Gastrocnemius medialis (tissue), 4 donors: ENCODE data around the gene UBQLN4. TPM values are rescaled to one million over a fixed set of nuclear protein-coding genes. Genes with fewer than 3 reads are reported as not detected.
A peak's percentile ranks its signal among the peaks of the same experiment; 100 is the strongest.

Experiments
- ATAC-seq, 2 donors: fragments of 150-250 bp; one replicate each; pipeline ENCODE4 v1.9.1; 2016
- DNase-seq, 2 donors: peaks; one replicate each; pipeline ENCODE4 v3.0.0-alpha.2; 2019
- H3K27ac ChIP-seq, 4 donors: fragments of 200-600 bp; sonication (generic); 1 replicate in 1 of 4; 2 replicates in 3 of 4; pipeline ENCODE4 v1.5.1; 2016 to 2018; ENCODE audit warnings: mild to moderate bottlenecking in 2 of 4, moderate library complexity in 1 of 4
- H3K27me3 ChIP-seq, 3 donors: fragments of 200-600 bp; sonication (generic) in 2 of 3; 1 replicate in 1 of 3; 2 replicates in 2 of 3; pipeline versions ENCODE4 v1.5.1 to v1.6.0; 2016 to 2019; ENCODE audit warnings: mild to moderate bottlenecking in 1 of 3, moderate library complexity in 1 of 3
- H3K36me3 ChIP-seq, 2 donors: fragments of 200-600 bp; sonication (generic) in 1 of 2; one replicate each; pipeline ENCODE4 v1.5.1; 2017 to 2018
- H3K4me1 ChIP-seq, 2 donors: fragments of 200-600 bp; sonication (generic) in 1 of 2; one replicate each; pipeline ENCODE4 v1.5.1; 2016 to 2017; ENCODE audit warnings: mild to moderate bottlenecking in 2 of 2
- H3K4me3 ChIP-seq, 4 donors: fragments of 200-600 bp; sonication (generic) in 3 of 4; 1 replicate in 1 of 4; 2 replicates in 3 of 4; pipeline ENCODE4 v1.5.1; 2016 to 2019; ENCODE audit warnings: mild to moderate bottlenecking in 2 of 4
- H3K9me3 ChIP-seq, 3 donors: fragments of 200-600 bp; sonication (generic) in 2 of 3; 1 replicate in 1 of 3; 2 replicates in 2 of 3; pipeline ENCODE4 v1.5.1; 2016 to 2019
- CTCF ChIP-seq, 5 experiments: fragments of 450-650 bp in 3 of 5; fragments of 200-600 bp in 2 of 5; sonication (generic) in 2 of 5; IDR thresholded peaks in 4 of 5; conservative IDR thresholded peaks in 1 of 5; 1 replicate in 4 of 5; 2 replicates in 1 of 5; pipeline ENCODE4 v1.5.1; 2016 to 2019; ENCODE audit warnings: antibody characterized with exemption in 5 of 5, mild to moderate bottlenecking in 3 of 5, moderate library complexity in 3 of 5
- POLR2A ChIP-seq, 2 donors: fragments of 450-650 bp; IDR thresholded peaks; one replicate each; pipeline ENCODE4 v1.6.1; 2017; ENCODE audit warnings: antibody characterized with exemption in 2 of 2, mild to moderate bottlenecking in 2 of 2, moderate library complexity in 2 of 2
- in situ Hi-C, 4 donors: fragments of 200-750 bp; cut with MboI; loops; one replicate each; pipeline versions ENCODE4 v1.15.0 to v1.8.0; 2017; ENCODE audit warnings: low sequenced_read_pairs in 4 of 4
- intact Hi-C: fragments of 100-400 bp; cut with DNase I; formaldehyde crosslinking; loops from one replicate; pipeline ENCODE4 v1.15.1; 2023; ENCODE audit warnings: low total_unique reads
- total RNA-seq, 4 donors: library from RNA; depleted of rRNA; stranded (reverse); fragments of >200 nt; gene quantifications; one replicate each; pipeline versions ENCODE4 v1.1.0 to v1.2.3, GENCODE V29; 2016

UBQLN4 gene
- total RNA-seq, 4 donors from 2014 or later: 42.3 to 60.1 (median 46.0) TPM

DNA sequence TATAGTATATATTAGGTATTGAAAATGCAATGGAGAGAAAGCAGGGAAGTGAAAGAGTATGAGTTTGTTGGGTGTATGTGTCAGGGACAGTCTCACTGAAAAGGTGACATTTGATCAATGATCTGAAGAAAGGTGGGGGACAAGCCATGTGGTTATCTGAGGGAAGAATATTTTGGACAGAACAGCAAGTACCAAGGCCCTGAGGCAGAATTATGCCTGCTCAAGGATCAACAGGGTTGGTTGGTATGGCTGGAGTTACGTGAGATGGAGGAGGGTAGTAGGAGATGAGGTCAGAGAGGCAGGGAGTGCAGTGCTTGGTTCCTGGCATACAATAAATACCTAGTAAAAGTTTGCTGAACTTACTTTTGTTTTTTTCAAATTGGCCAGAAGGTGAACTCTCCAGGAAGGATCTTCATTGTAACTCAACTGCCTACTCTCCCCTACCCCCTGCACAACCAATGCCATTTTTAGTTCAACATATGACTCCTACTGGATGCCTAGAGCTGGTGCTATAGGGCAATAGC lies 2.8 kb upstream of the UBQLN4 start:
- H3K27me3 ChIP-seq: no peaks in the 10 kb centered on the region
- ATAC-seq (no peak), DNase-seq (no peak)
- intact Hi-C loops: loop anchor here (10.0 kb wide), 1 partner anchor 668 kb away; the partner anchor contains the start of genes ISG20L2 and METTL25B
- in situ Hi-C loops: loop anchor here in 1 of 4 donors (25.0 kb wide), 1 partner anchor 681 kb away; the partner anchor contains the start of genes ISG20L2, METTL25B and MRPL24
- TF ChIP-seq POLR2A (IDR thresholded peaks at IDR 0.05) (no peak), CTCF (IDR thresholded peaks at IDR 0.05 in 4 of 5, conservative IDR thresholded peaks at IDR 0.05 in 1 of 5) (no peak)
- H3K9me3 ChIP-seq: no peaks in the 10 kb centered on the region
- H3K36me3 ChIP-seq: no peaks in the 10 kb centered on the region
- H3K27ac ChIP-seq: no peak overlapping the region
- H3K4me3 ChIP-seq: no peak overlapping the region
- H3K4me1 ChIP-seq: peaks cover 17 to 18% of the 10 kb centered on the region in 2 donors

DNA sequence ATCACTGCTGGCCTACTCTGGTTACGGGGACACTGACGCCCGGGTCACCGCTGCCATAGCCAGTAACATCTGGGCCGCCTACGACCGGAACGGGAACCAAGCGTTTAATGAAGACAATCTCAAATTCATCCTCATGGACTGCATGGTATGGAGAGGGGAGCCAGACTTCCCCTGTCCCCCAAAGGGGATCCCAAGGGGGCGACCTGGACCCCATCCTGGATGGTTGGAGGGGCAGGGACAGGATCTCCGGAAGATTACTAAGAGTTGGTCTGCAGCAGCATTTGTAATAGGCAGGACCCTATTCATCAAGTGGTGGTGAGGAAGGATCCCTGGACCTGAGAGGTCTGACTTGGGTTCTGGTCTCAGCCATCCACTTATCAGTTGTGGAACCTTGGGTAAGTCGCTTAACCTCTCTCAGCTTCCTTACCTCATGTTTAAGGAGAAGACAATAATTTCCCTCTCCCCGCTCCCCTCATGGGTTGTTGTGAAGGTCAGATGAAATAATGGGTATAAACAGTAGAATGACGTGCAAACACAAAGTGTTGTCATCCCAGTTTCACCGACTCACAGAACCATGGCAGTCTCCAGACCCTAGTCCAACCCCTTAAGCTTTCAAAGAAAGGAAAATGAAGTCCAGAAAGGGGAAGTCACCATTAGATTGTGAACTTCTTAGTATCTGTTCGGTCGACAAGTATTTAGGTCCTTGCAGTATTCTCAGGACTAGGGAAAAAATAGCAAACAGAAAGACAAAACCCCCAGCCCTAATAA lies 1.9 kb upstream of the UBQLN4 start:
- ATAC-seq: no peak
- Histone ChIP-seq H3K9me3 (no peaks in the 10 kb centered on the region), H3K27me3 (no peaks in the 10 kb centered on the region), H3K4me1 (peaks cover 17 to 26% of the 10 kb centered on the region in 2 donors), H3K27ac (peak overlapping the region; percentile 92 to 99 (median 98)), H3K36me3 (no peaks in the 10 kb centered on the region), H3K4me3 (peak overlapping the region; percentile 91 to 95 (median 92))
- no peak for TF ChIP-seq POLR2A (IDR thresholded peaks at IDR 0.05)
- no peak for TF ChIP-seq CTCF (IDR thresholded peaks at IDR 0.05 in 4 of 5, conservative IDR thresholded peaks at IDR 0.05 in 1 of 5)
- intact Hi-C loops (loop anchor here (1.0 to 10.0 kb wide), 3 partner anchors 121 to 669 kb away; partner anchors contain the start of genes CCT3, ISG20L2, KHDC4 and METTL25B), in situ Hi-C loops (loop anchor here in 1 of 4 donors (25.0 kb wide), 1 partner anchor 682 kb away; the partner anchor contains the start of genes ISG20L2, METTL25B and MRPL24)
- DNase-seq: no peak

GRCh38 chr1:156054500-156055280 lies 1.1 kb upstream of the UBQLN4 start, which contains the start of gene LAMTOR2:
Gene LAMTOR2 (plus strand): TSS chr1:156054782. CDS start chr1:156054890, 108 bp downstream.
- Histone ChIP-seq H3K27me3 (no peaks in the 10 kb centered on the region), H3K36me3 (peaks cover 0 to 7% of the 10 kb centered on the region in 2 donors), H3K27ac (peak within 1 kb of the TSS; percentile 92 to 99 (median 98)), H3K4me3 (peak within 1 kb of the TSS; percentile 91 to 95 (median 92)), H3K4me1 (peaks cover 17 to 26% of the 10 kb centered on the region in 2 donors), H3K9me3 (no peaks in the 10 kb centered on the region)
- peak; percentile 98 for DNase-seq
- ATAC-seq: peak; percentile 82 to 87
- in situ Hi-C loops (loop anchor here in 1 of 4 donors (25.0 kb wide), 1 partner anchor 683 kb away; the partner anchor contains the start of genes ISG20L2, METTL25B and MRPL24), intact Hi-C loops (loop anchor here (1.0 to 10.0 kb wide), 5 partner anchors 34 to 670 kb away; partner anchors contain the start of genes CCT3, ISG20L2, KHDC4 and METTL25B)
- TF ChIP-seq POLR2A (IDR thresholded peaks at IDR 0.05) (peak; percentile 69 to 80), CTCF (IDR thresholded peaks at IDR 0.05 in 4 of 5, conservative IDR thresholded peaks at IDR 0.05 in 1 of 5) (no peak)
